Loucy (cell line): ENCODE data around the gene GABRA4.

Experiments
- EZH2phosphoT487 ChIP-seq: fragments of 200-600 bp; IDR thresholded peaks from 2 replicates; pipeline ENCODE4 v1.6.1; 2018; ENCODE audit warnings: antibody characterized with exemption, mild to moderate bottlenecking, moderate library complexity, borderline replicate concordance
- TF ChIP-seq, protein P1 (sequence below): fragments of 200-600 bp; sonication (generic); conservative IDR thresholded peaks from 2 replicates; pipeline ENCODE4 v1.5.1; 2014; ENCODE audit warnings: mild to moderate bottlenecking, antibody characterized with exemption, low read length

DNA sequence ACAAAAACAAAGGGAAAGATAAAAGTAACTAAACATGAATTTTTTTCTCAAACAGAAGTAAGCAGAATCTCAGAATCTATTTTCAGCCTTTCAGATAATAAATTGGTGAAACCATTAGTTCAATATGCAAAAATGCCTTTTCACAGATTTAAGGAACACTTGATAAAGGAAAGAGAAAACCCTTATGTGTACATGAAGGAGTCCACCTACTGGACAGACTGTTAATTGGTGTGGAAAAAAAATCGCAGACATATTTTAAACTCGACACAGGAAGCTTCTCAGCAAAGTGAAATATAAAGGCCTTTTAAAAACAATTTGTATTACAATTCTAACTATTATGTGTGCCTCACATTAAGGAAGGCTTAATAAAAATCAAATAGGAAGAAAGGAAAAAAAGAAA lies 106.7 kb downstream of the GABRA4 start:
- TF ChIP-seq, protein P1, sequence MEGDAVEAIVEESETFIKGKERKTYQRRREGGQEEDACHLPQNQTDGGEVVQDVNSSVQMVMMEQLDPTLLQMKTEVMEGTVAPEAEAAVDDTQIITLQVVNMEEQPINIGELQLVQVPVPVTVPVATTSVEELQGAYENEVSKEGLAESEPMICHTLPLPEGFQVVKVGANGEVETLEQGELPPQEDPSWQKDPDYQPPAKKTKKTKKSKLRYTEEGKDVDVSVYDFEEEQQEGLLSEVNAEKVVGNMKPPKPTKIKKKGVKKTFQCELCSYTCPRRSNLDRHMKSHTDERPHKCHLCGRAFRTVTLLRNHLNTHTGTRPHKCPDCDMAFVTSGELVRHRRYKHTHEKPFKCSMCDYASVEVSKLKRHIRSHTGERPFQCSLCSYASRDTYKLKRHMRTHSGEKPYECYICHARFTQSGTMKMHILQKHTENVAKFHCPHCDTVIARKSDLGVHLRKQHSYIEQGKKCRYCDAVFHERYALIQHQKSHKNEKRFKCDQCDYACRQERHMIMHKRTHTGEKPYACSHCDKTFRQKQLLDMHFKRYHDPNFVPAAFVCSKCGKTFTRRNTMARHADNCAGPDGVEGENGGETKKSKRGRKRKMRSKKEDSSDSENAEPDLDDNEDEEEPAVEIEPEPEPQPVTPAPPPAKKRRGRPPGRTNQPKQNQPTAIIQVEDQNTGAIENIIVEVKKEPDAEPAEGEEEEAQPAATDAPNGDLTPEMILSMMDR = peak; percentile 77
- TF ChIP-seq EZH2phosphoT487 = no peak
